Measurements from ENCODE around the gene UQCR10.

Gene UQCR10

GRCh38 chr22:29798318-29798717 is 31.1 kb downstream of the UQCR10 start:
- DNase-seq (ENCODE audit: low spot score), result no peak

- DNase-seq (ENCODE audit: low spot score), result no peak
These were observed 31.6 kb downstream of the UQCR10 start for GRCh38 chr22:29798801-29799200.

GRCh38 chr22:29799217-29799680 is 32.1 kb downstream of the UQCR10 start:
- DNase-seq (ENCODE audit: low spot score), result no peak

- DNase-seq (ENCODE audit: low spot score), result no peak
These were observed 34.0 kb downstream of the UQCR10 start for GRCh38 chr22:29801153-29801552.

- DNase-seq (ENCODE audit: low spot score), result no peak
These were observed 34.6 kb downstream of the UQCR10 start for GRCh38 chr22:29801796-29802195.

- DNase-seq (ENCODE audit: low spot score), result no peak
These were observed 36.0 kb downstream of the UQCR10 start for GRCh38 chr22:29803190-29803589.

GRCh38 chr22:29804985-29805384 is 37.8 kb downstream of the UQCR10 start:
- DNase-seq (ENCODE audit: low spot score), result no peak

- no peak for DNase-seq (ENCODE audit: low spot score)
These were observed 39.0 kb downstream of the UQCR10 start for GRCh38 chr22:29806196-29806595.

GRCh38 chr22:29810216-29810615 is 43.0 kb downstream of the UQCR10 start:
- no peak for DNase-seq (ENCODE audit: low spot score)

- no peak for DNase-seq (ENCODE audit: low spot score)
These were observed 44.2 kb downstream of the UQCR10 start for GRCh38 chr22:29811377-29811776.

GRCh38 chr22:29813126-29813525 is 46.0 kb downstream of the UQCR10 start:
- no peak for DNase-seq (ENCODE audit: low spot score)

GRCh38 chr22:29813563-29813962 is 46.4 kb downstream of the UQCR10 start:
- DNase-seq (ENCODE audit: low spot score), result no peak

- DNase-seq (ENCODE audit: low spot score), result no peak
These were observed 46.8 kb downstream of the UQCR10 start for GRCh38 chr22:29814003-29814402.

- no peak for DNase-seq (ENCODE audit: low spot score)
These were observed 48.4 kb downstream of the UQCR10 start for GRCh38 chr22:29815580-29815979.

- no peak for DNase-seq (ENCODE audit: low spot score)
These were observed 49.0 kb downstream of the UQCR10 start for GRCh38 chr22:29816128-29816527.

GRCh38 chr22:29816539-29816938 is 49.4 kb downstream of the UQCR10 start:
- no peak for DNase-seq (ENCODE audit: low spot score)

- DNase-seq (ENCODE audit: low spot score), result no peak
These were observed 49.8 kb downstream of the UQCR10 start for GRCh38 chr22:29816980-29817379.

- DNase-seq (ENCODE audit: low spot score), result no peak
These were observed 50.6 kb downstream of the UQCR10 start for GRCh38 chr22:29817724-29818123.

- DNase-seq (ENCODE audit: low spot score), result no peak
These were observed 52.3 kb downstream of the UQCR10 start for GRCh38 chr22:29819501-29819900.

Data from CD4-positive, alpha-beta T cell treated with Interleukin-15 for 4 hours (primary cell).